GM23338 (cell line): ENCODE measurements around the gene RAB3A. TPM values are rescaled to one million over a fixed set of nuclear protein-coding genes. Genes with fewer than 3 reads are reported as not detected.

Source experiments
- ATAC-seq: fragments of 200-7000 bp; cut with Tn5 transposase; 3 replicates; pipeline ENCODE4 v1.9.1; 2020
- DNase-seq: peaks from one replicate; pipeline ENCODE4 v3.0.0-alpha.2; 2015; ENCODE audit warnings: low spot score
- H2AFZ ChIP-seq: fragments of 200-600 bp; sonication (generic); 2 replicates; pipeline ENCODE4 v1.8.0; 2016; ENCODE audit warnings: antibody characterized with exemption, mild to moderate bottlenecking, moderate library complexity
- H3F3A ChIP-seq: fragments of 200-600 bp; sonication (generic); replicated peaks from 2 replicates; pipeline ENCODE4 v1.8.0; 2017; ENCODE audit warnings: antibody characterized with exemption, mixed run types, low read depth
- H3K27ac ChIP-seq: fragments of 200-600 bp; sonication (generic); 2 replicates; pipeline ENCODE4 v1.6.1; 2016; ENCODE audit warnings: low read depth
- H3K27me3 ChIP-seq: fragments of 200-600 bp; sonication (generic); 2 replicates; pipeline ENCODE4 v1.8.0; 2016; ENCODE audit warnings: mild to moderate bottlenecking, mixed run types, moderate library complexity; ENCODE audit not compliant: insufficient read depth
- H3K36me3 ChIP-seq: fragments of 200-600 bp; sonication (generic); 2 replicates; pipeline ENCODE4 v1.8.0; 2016; ENCODE audit warnings: mild to moderate bottlenecking; ENCODE audit not compliant: insufficient read depth
- H3K4me1 ChIP-seq: fragments of 200-600 bp; sonication (generic); 2 replicates; pipeline ENCODE4 v1.8.0; 2016; ENCODE audit warnings: mild to moderate bottlenecking, moderate library complexity; ENCODE audit not compliant: insufficient read depth
- H3K4me2 ChIP-seq: fragments of 200-600 bp; sonication (generic); 2 replicates; pipeline ENCODE4 v1.7.1; 2017; ENCODE audit warnings: mixed run types
- H3K4me3 ChIP-seq: fragments of 200-600 bp; sonication (generic); 2 replicates; pipeline ENCODE4 v1.6.1; 2016; ENCODE audit warnings: mixed run types
- H3K79me2 ChIP-seq: fragments of 200-600 bp; sonication (generic); replicated peaks from 2 replicates; pipeline ENCODE4 v1.8.0; 2017; ENCODE audit warnings: mild to moderate bottlenecking; ENCODE audit not compliant: insufficient read depth
- H3K9me2 ChIP-seq: fragments of 200-600 bp; sonication (generic); 2 replicates; pipeline ENCODE4 v1.8.0; 2017; ENCODE audit not compliant: insufficient read depth
- H4K20me1 ChIP-seq: fragments of 200-600 bp; sonication (generic); replicated peaks from 2 replicates; pipeline ENCODE4 v1.8.0; 2017; ENCODE audit warnings: mild to moderate bottlenecking; ENCODE audit not compliant: insufficient read depth
- H3K27ac Mint-ChIP-seq: 2 replicates; pipeline ENCODE4 v1.8.0; 2020; ENCODE audit warnings: inconsistent platforms, mild to moderate bottlenecking, moderate library complexity, mixed read lengths
- H3K27me3 Mint-ChIP-seq: 3 replicates; pipeline ENCODE4 v1.8.0; 2022; ENCODE audit warnings: low read depth, mild to moderate bottlenecking, moderate library complexity, mixed read lengths, inconsistent platforms; ENCODE audit not compliant: insufficient read depth, poor library complexity
- H3K36me3 Mint-ChIP-seq: 3 replicates; pipeline ENCODE4 v1.8.0; 2021; ENCODE audit warnings: low read depth, mild to moderate bottlenecking, inconsistent platforms, moderate library complexity, mixed read lengths
- H3K4me1 Mint-ChIP-seq: 3 replicates; pipeline ENCODE4 v1.8.0; 2020; ENCODE audit warnings: mild to moderate bottlenecking, inconsistent platforms, mixed read lengths
- H3K4me3 Mint-ChIP-seq: 3 replicates; pipeline ENCODE4 v1.8.0; 2021; ENCODE audit warnings: moderate library complexity, mild to moderate bottlenecking, inconsistent platforms, mixed read lengths
- H3K9me3 Mint-ChIP-seq: 3 replicates; pipeline ENCODE4 v1.8.0; 2020; ENCODE audit warnings: moderate library complexity, mild to moderate bottlenecking, inconsistent platforms, mixed read lengths
- CREB1 ChIP-seq: fragments of 250-450 bp; sonication (Bioruptor Pico); IDR thresholded peaks from 2 replicates; pipeline ENCODE4 v1.5.0; 2020; ENCODE audit warnings: low read depth, mild to moderate bottlenecking, moderate library complexity
- CTCF ChIP-seq, 2 experiments: fragments of 200-600 bp in 1 of 2; sonication (generic) in 1 of 2; conservative IDR thresholded peaks; 2 replicates each; pipeline versions ENCODE4 v1.5.1 to v1.6.1; 2016 to 2017; ENCODE audit warnings: antibody characterized with exemption in 2 of 2, low read depth in 2 of 2, mild to moderate bottlenecking in 2 of 2, moderate library complexity in 1 of 2
- POLR2AphosphoS5 ChIP-seq: IDR thresholded peaks from 2 replicates; pipeline ENCODE4 v1.6.1; 2016; ENCODE audit warnings: antibody characterized with exemption, low read depth
- STAT1 ChIP-seq: IDR thresholded peaks from one replicate; pipeline ENCODE4 v1.6.1; 2016; ENCODE audit warnings: antibody characterized with exemption; ENCODE audit not compliant: unreplicated experiment
- ZNF462 ChIP-seq: fragments of 250-450 bp; sonication (Bioruptor Pico); IDR thresholded peaks from 2 replicates; pipeline ENCODE4 v1.5.0; 2020; ENCODE audit warnings: mild to moderate bottlenecking, moderate library complexity
- long read RNA-seq: library from polyadenylated mRNA; unstranded; transcript quantifications from one replicate; pipeline ENCODE4 v2.0.0, GENCODE V29; 2020; ENCODE audit not compliant: unreplicated experiment
- polyA plus RNA-seq: library from polyadenylated mRNA; unstranded; fragments of >200 nt; fragmentation: Nextera tagmentation; extraction: Ambion mirVana; gene quantifications from 2 replicates; pipeline ENCODE4 v1.2.1, GENCODE V29; 2016
- total RNA-seq: library from RNA; depleted of rRNA; stranded (reverse); fragments of >200 nt; shearing (Covaris generic); gene quantifications from 2 replicates; pipeline ENCODE4 v1.2.3, GENCODE V29; 2014; rRNA removed

Gene RAB3A
- total RNA-seq (9.7 and 11.6 TPM in 2 replicates), polyA plus RNA-seq (20.3 and 24.1 TPM in 2 replicates)
- long read RNA-seq, transcript RAB3A-201 (5 exons, 1,528 nt): major isoform, 5 of 7 reads
- long read RNA-seq, partial matches to known transcripts: 0 of 7 reads
- long read RNA-seq, other reads (novel, unspliced or antisense): 2 of 7 reads

- H3K27me3 ChIP-seq: no peaks in the 10 kb centered on the region
- H3K36me3 Mint-ChIP-seq: peaks cover 23% of the 10 kb centered on the region
- ATAC-seq: peak; percentile 83
- peak within 1 kb of the TSS; percentile 96 for H3K27ac Mint-ChIP-seq
- H3K27ac ChIP-seq: peak within 1 kb of the TSS; percentile 99
- peaks cover 35% of the 10 kb centered on the region for H3F3A ChIP-seq
- peak within 1 kb of the TSS; percentile 99 for H3K4me2 ChIP-seq
- DNase-seq: peak; percentile 100
- H3K79me2 ChIP-seq: 0 out of 2 replicates have a peak, but pooled peaks cover 6% of the 10 kb centered on the region
- H3K4me1 ChIP-seq: peaks cover 11% of the 10 kb centered on the region
- peak within 1 kb of the TSS; percentile 76 for H2AFZ ChIP-seq
- TF ChIP-seq STAT1 (peak; percentile 93), ZNF462 (CRISPR knock-in tag) (no peak), CTCF (conservative IDR thresholded peaks at IDR 0.05; ENCODE audit: low read depth in 2 of 2) (0 out of 4 replicates have a peak, but pooled peaks of 1 of the 2 experiments have one; percentile 8), POLR2AphosphoS5 (peak; percentile 58), CREB1 (peak; percentile 88)
- H3K4me1 Mint-ChIP-seq: peaks cover 23% of the 10 kb centered on the region
- H3K4me3 ChIP-seq: peak within 1 kb of the TSS; percentile 90
- H3K9me2 ChIP-seq: no peaks in the 10 kb centered on the region
- peaks cover 10% of the 10 kb centered on the region; the same call in 1 of the 2 replicates for H3K36me3 ChIP-seq
- H3K4me3 Mint-ChIP-seq: peak within 1 kb of the TSS; percentile 97
- H3K27me3 Mint-ChIP-seq: peaks cover 20% of the 10 kb centered on the region
- H3K9me3 Mint-ChIP-seq: no peaks in the 10 kb centered on the region
- H4K20me1 ChIP-seq: peaks cover 3% of the 10 kb centered on the region
These were observed at the start of gene RAB3A for GRCh38 chr19:18203863-18204393. Gene RAB3A (minus strand): TSS chr19:18204042. CDS start chr19:18202740, 1,302 bp downstream.
